DMS53 treated with DMSO at 0.1 percent for 48 hours (cell line): ENCODE measurements around the gene PRAC1.
"Not testable (repeated sequence)": the region's sequence is repeated elsewhere in the genome, so short reads cannot be mapped to it uniquely, and the experiment has no call there.

ENCODE experiments used
- DNase-seq: peaks from one replicate; lab custom pipeline; 2025; ENCODE audit not compliant: unreplicated experiment; lab: John Stamatoyannopoulos, UW

Gene PRAC1

DNA sequence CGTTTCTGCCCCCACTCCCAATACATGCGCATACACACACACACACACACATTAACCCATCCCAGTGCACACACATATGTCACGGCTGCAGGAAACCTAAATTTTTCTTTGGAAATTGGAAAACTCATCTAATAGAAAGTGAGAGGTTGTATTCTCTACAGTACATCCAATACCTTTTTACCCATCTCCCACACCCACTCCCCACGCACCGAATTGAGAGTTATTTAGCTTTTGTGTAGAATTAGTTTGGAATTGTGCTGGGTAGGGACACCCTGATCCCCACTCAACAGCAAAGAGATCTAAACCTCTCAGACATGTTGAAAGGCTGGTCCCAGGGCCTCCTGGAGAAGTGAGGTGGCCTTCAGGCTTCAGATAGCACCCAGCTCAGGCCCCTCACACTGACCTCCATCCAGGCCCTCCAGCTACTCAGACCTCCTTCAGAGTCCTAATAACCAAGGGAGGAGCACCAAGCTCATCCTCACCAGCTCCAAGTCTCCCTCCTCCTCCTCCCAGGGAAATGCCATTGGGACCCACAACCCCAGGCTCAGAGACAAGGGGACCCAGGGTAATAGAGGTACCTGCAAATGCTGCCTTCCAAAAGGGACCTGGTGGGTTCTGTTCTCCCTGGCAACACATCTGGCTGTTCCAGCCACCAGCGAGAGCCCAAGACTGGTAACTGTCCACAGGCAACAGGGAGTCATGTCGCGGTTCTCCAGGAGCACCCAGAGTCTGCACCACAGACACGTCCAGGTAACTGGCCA, 5.3 kb upstream of the PRAC1 start:
- DNase-seq = no peak

DNA sequence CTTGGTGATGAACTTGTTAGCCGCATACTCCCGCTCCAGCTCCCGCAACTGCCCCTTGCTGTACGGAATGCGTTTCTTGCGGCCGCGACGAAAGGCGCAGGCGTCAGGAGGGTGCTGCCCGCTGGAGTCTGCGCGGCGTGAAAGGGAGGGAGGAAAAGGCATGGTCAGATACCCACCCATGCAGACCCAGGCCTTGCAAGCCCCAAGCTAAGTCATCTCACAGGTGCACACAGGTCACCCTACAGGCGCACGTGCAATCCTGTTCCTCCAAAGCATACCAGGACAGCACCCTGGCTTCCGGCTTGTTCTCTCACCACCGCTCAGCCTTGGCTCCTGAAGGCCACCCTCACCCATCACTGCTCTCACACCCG, 4.6 kb upstream of the PRAC1 start:
- DNase-seq = no peak

DNA sequence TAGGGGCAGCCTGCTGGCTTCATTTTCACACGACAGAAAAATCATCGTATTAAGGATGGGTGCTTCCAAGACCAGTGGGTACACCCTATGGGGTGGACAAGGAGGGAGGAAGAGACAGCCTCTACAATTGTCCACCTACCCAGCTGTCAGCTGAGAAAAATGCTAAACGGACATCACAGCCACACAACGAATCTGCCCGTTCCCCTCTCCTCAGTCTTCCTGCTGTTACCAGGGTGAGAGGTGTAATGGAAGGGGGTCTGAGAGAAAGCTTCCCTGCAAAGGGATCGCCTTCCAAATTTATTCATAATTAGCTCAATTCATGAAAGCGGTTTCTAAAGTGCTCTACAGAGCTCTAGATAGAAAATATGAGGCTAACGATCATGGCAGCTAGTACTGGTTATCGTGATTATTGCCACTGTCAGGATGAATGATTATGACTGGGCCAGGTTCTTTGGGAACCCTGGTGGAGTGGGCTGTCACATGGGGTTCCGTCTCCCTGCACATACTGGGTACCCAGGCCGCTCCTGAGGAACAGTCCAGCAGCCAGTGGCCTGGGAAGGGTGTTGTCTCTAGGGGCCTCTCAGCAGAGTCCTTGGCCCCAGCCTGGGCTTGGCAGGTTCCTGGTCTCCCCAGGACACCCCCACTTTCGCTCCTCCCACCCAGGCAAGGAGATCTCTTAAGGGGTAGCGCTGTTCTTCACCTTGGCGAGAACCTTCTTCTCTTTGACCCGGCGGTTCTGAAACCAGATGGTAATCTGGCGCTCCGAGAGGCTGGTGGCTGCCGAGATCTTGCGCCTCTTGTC, 4.0 kb upstream of the PRAC1 start:
- DNase-seq = no peak

DNA sequence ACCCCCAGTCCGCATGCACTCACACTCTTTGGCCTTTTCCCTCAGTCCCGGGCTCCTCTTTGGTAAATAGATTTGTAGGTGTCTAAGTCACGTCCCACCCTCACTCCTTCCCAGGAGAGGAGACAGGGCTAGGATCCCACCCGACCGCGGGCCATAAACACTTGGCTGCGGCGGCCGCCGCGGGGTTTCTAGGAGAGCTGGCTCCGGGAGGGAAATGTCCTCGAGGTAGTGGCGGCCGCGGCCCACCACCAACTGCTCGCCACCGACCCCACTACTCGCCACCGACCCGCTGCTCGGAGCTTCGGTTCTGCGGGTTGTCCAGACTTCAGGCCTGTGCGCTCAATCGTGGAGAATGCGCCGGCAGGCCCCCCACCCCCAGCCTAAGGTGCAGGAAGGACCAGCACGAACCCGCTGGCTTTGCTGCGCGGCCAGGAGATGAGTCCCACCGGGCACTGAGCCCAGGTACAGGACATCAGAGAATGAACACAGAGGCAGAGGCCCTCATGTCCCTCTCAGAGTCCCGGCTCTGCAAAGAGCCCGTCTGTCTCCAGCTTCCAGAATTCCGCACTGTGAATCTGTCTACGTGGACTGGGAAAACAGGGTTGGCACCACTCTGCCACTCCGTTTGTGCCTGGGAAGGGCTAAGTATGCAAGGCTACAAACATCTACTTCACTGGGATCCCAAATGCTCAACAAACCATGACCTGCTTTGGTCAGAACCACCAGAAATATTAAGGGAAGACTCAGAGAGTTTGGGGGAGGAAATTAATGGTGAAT, 3.2 kb upstream of the PRAC1 start:
- DNase-seq = no peak

DNA sequence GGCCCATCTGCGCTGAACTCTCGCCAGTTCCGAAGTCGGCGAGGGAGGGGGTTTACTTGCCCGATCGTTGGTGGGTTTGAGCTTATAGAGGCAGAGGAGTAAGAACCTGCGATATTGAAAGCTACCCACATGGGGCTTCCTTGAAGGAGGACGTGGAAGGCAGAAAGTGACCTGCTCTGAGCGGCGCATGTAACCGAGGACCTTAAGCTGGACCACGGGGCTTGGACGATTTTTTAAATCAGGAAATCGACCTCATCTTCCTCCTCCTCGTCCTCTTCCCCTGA, 2.6 kb upstream of the PRAC1 start:
- DNase-seq = no peak

DNA sequence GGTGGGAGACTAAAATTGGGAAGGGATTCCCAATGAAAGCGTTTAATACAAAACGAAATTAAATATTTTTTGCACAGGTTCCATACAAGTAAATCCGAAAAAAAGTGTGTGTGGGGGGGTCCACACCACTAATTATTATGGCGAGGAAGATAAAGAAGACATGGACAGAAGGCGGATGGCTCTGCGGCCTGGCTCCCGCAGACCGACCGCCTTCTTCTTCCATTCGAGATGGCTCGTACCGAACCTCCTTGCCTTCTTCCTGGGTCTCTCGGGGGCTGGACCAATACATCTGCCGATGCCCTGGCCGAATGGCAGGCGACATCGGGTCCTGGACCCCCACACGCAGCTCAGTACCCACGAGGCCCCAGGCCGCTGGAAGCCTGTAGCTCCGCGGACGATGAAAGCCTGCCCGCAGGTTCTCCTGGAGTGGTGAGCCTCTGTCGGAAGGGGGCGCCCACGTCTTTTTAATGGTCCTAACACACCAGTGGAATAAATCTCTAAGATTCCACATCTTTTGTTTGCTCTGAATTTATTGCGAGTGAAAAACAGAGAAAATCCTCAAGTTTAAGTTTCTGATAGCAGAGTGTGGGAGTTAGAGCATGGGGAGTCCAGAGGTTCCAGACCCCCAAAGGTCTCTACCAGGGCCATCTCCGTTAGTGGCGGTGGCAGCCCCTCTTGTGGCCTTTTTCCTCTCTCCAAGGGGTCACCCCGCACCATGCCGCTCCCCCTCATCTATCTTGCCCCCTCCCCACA, 2.1 kb upstream of the PRAC1 start:
- DNase-seq = peak; percentile 13

DNA sequence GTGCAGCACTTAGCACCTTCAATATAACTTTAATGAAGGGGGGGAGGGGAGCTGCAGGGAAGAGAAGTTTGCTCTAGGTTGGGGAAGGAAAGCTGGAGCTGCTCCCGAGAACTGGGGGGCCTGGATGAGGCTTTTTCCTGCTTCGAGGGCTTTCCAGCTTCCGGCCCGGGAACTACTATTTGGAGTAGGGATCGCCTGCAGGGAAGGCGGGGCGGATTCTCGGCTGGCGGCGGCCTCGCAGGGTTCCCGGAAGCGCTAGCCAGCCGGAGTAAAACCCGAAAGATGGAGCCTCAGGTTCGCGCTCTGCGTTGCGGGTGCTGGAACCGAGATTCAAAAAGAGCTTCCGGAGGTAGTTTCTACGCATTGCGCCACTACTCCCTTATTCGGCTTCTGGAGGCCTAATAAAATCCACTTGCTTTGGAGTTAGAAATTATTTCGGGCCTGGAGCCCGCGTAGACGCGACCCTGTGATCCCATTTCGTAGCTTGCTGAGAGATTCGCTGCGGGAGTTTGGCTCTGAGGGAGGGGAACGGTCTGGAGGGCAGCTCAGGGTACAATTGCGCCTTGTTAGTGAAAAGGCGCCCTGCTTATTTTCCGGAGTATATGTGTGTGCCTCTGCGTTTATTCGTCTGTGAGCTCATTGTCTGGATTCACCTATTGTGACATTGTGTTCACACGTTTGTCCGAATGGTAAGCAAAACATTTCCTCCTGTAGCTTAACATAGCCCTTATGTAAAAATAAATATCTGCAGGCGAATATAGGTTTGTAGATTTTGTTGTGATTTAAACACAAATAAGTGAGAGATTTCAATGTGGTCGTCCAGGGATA, 1.3 kb upstream of the PRAC1 start:
- no peak for DNase-seq

DNA sequence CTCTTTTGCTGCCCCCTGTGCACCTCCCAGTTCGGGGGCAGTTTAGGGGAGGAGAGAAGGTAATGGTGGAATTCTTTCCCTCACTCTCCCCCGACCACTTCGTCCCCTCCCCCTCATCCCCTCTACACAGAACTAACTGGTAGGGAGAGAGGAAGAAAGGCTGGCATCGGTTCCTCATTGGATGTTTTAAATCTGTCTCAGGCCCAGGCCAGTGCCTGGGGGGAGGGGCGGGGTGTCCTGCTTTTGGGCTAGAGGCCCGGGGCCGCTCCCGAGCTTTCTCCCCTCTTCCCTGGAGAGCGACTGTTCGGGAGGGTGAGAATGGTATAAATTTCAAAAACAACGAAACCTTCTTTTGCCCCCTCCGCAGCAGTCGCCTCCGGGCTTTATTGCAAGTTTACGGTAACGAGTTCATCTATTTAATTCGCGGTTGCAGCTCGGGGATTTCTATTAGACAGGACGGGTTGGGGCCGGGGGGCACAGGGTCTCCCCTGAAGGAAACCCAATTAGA, 651 bp upstream of the PRAC1 start, which contains the start of gene PRAC2:
Gene PRAC2, plus strand, starts transcription at position 271 of the 508 bp plus-strand sequence. CDS start 1,226 bp downstream, outside the sequence.
- no peak for DNase-seq

DNA sequence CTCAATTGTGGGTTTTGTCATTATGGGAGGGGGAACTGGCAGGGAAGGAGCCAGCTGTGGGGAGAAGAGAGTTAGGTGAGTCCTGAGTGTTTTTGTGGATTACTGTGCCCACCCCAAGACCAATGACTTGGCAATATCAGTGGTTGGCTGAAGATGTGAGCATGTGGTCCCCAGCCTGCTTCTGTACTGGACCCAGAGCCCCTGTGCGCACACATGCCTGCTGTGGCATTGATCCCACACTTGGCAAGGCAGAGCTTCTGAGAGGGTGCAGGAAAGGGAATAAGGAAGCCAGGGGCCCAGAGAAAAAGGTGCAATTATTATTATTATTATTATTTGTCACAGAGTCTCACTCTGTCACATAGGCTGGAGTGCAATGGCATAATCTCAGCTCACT, 1.3 kb downstream of the PRAC1 start:
- DNase-seq = no peak

DNA sequence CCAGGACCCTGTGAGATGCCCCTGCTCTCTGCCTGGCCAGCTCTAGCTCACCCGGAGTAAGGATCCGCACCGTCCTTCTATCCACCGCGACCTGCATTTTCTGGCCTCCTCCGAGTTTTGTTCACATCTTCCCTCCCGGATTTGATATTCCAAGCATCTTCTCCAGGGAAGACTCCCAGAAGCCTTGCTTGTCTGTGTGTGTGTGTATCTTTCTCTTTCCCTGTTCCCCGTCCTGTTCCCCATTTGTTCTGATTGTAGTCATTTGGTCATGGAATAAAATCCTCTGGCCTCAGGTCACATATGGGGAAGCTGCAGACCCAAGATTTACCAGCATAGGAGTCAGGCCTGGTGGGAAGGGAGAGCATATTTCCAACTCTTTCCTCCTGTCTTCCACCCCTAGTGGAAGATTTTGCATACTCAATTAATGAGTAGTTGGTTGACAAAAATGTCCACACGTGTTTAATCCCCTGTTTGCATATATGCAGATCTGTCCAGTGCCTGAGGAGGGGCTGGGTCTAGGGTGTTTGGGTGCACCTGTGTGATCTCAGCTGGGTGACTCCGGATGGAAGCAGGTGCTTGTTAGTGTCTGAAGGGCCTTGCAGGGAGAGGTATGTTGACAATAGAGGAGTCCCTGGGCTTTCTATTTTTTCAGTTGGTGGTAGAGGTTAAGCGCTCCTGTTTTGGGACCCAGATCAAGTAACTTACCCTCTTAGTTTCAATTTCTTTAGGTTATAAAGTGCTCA, 1.9 kb downstream of the PRAC1 start:
- no peak for DNase-seq

DNA sequence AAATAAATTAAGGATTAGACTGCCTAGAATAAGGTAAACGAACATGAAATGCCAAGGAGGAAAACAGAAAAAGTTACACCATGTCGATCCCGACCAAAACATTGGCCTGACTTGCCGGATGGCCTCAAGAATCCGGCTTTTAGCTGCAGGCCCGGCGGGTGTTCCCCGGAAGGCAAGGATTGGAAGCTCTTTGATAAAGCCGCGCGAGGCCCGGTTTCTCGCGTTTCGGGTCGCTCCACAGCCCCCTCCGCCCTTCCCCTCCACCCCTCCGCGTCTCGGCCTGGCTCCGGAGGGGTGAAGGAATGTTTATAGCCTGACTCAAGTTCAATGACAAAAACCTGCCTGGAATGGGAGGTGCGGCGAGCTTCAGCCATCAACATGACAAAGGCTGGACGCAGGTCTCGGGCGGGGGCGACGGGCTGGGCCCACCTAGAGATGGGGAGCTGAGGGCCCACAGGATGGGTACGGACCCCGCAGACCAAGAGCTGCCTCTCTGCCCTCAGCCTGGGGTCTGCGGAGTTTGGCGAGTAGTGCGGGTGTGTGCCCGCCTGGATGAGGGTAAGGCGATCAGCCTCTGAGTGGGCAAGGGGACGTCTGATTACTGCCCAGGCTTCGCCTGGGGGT, 2.6 kb downstream of the PRAC1 start:
- DNase-seq = no peak

DNA sequence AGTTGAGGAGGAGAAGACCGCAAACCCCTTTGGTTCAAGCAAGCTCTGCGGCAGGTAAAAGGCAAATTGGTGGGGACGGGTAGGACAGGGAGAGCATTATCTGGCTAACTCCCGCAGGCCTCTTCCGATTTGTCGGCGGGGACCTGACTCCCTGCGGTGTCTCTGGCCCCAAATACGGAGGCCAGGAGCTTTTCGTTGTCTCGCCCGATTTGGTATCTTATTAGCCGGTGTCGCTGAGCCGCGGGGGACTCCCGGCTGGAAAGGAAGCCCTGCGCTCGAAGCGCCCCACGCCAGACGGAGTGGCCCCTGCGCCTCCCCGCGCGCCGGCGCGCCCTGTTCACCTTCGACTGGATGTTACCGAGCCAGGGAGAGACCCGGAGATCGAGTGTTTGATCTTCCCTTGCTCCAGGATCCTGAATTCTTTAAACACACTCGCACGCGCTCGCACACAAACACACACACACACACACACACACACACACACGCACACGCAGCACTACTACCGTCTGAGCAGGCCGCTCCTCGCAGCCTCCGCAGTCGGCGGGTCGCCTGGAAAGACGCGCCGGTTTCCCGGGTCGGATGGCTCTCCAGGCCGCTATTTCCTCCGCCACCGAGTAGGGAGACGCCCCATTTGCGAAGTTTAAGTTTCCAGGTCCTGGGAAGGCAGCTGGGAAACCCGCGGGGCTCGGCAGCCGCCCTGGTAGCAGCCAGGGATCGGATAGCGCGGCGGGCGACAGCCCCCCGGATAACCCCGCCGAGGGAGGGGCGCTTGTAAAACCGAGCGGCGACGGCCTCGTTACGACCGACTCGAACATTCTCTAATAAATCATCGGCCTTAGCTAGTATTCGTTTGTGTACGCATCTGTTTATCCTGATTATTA, 3.3 kb downstream of the PRAC1 start:
- DNase-seq = no peak

DNA sequence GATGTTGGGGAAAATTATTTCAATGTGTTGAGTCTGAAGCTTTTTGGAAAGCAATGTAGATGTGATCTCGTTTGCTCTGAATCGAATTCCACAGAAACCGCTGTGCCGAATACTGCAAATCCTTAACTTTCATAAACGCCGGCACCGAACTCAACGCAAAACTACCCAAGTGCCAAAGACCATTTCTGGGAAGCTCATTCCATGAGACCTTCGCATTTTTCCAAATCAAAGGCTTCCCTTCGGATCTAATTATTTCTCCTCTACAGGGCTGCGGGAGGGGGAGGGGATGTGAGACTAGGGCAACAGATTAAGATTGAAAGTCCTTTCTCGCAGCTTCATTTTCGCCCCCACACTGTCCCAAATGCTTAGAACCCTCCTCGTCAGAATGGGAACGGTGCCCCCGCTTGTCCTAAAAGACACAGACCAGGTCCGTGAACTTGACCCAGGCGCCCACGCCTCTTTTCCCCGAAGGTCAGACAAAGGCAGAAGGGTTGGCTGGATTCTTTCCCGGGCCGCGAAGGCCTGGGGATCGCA, 4.0 kb downstream of the PRAC1 start:
- no peak for DNase-seq

DNA sequence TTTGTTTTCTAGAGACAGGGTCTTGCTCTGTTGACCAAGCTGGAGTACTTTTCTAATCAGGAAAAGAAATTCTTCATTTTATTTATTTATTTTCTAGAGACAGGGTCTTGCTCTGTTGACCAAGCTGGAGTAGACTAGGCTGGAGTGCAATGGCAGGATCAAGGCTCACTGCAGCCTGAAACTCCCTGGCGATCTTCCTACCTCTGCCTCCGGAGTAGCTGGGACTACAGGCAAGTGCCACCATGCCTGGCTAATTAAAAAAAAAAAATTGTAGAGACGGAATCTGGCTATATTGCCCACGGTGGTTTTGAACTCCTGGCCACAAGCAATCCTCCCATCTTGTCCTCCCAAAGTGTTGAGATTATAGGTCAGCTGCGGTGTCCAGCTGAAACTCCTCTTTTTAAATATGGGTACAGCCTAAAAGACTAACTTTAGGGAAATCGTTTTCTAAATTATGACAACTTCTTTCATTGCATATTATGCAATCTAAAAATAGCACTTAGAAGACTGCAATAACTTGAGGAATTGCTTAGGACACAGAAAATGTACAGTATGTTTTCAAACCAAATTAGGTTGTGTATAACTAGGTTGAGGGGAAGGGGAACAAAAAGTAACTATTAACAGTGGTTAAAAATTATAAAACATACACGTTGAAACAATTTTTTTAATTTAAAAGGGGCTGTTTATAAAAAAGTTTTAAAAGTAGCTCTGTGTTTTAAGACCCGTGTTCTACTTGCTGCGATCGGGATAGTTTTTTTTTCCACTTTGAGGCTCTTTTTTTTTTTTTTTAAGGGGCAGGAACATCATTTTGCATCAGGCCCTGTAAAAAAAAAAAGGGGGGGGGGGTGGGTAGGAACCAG, 4.7 kb downstream of the PRAC1 start:
- no peak for DNase-seq

DNA sequence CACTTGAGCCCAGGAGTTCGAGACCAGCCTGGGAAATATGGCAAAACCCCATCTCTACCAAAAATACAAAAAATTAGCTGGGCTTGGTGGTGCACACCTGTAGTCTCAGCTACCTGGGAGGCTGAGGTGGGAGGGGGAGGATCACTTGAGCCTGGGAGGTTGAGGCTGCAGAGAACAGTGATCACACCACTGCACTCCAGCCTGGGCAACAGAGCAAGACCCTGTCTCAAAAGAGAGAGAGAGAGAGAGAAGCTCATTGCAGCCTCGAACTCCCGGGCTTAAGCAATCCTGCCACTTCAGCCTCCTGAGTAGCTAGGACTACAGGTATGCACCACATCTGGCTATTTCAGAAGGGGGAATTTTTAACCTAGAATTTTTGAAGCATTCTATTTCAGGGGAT, 5.8 kb downstream of the PRAC1 start:
- DNase-seq = not testable (repeated sequence)

DNA sequence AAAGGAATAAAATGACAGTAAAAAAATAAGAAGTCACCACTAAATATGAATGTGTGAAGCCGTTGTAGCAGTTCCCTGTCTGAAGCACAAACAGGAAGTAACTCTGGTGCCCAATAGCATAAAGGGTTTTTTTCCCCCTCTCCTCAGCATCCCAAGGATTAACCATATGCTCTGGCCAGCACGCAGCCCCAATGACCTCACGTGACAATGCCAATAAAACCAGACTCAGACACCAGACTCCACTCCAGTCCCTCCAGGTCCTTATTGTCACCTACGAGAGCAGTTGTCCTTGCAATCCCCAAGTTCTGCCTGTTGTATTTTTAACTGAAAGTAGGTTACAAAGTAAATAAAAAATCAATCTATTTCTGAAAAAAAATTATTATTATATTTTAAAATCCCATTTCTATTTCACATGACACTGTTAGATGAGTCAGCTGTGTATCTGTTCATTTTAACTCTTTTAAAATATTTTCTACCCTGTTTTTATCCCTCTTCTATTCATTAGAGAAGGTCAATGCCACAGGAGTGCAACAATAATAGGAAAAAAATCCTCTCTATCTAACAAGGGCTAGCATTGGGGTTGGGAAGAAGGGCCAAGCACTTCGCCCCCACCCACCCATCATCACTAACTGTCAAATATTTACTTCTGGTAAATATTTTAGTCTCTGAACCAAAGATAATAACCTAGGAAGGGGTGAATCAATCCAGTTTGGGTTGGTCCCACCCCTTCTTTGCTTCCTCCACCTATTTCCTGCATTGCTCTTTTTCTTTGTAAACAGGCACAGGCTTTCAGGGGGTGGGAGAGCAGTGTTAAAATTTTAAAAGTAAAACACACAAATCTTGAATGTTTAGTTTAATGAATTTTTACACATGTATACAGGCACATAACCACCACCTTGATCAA, 6.6 kb downstream of the PRAC1 start:
- DNase-seq = no peak
